Spleen (tissue), 11 donors: ENCODE results near the gene INVS. TPM values are rescaled to one million over a fixed set of nuclear protein-coding genes. Genes with fewer than 3 reads are reported as not detected.

Experiments
- DNase-seq: peaks from one replicate; pipeline ENCODE4 v3.0.0-alpha.2; 2020
- H3K27ac ChIP-seq, 8 donors: fragments of 200-600 bp; sonication (generic) in 7 of 8; 1 replicate in 4 of 8; 2 replicates in 4 of 8; pipeline versions ENCODE4 v1.5.0 to v1.8.0; 2016 to 2021; ENCODE audit warnings: inconsistent platforms in 4 of 8, mild to moderate bottlenecking in 4 of 8, moderate library complexity in 1 of 8
- H3K27me3 ChIP-seq, 7 donors: fragments of 200-600 bp; sonication (generic) in 6 of 7; replicated peaks in 1 of 7; 1 replicate in 4 of 7; 2 replicates in 3 of 7; pipeline versions ENCODE4 v1.5.0 to v1.8.0; 2016 to 2021; ENCODE audit warnings: inconsistent platforms in 3 of 7, mild to moderate bottlenecking in 1 of 7
- H3K36me3 ChIP-seq, 6 donors: fragments of 200-600 bp; sonication (generic) in 5 of 6; 1 replicate in 4 of 6; 2 replicates in 2 of 6; pipeline versions ENCODE4 v1.5.0 to v1.8.0; 2016 to 2021; ENCODE audit warnings: inconsistent platforms in 2 of 6
- H3K4me1 ChIP-seq, 6 donors: fragments of 200-600 bp; sonication (generic) in 5 of 6; 1 replicate in 3 of 6; 2 replicates in 3 of 6; pipeline versions ENCODE4 v1.5.0 to v1.8.0; 2016 to 2021; ENCODE audit warnings: inconsistent platforms in 3 of 6
- H3K4me3 ChIP-seq, 8 donors: fragments of 200-600 bp; sonication (generic) in 7 of 8; 1 replicate in 4 of 8; 2 replicates in 4 of 8; pipeline versions ENCODE4 v1.5.0 to v1.8.0; 2016 to 2021; ENCODE audit warnings: inconsistent platforms in 4 of 8, mild to moderate bottlenecking in 4 of 8, moderate library complexity in 2 of 8
- H3K9me3 ChIP-seq, 8 donors: fragments of 200-600 bp; sonication (generic) in 7 of 8; 1 replicate in 4 of 8; 2 replicates in 4 of 8; pipeline versions ENCODE4 v1.5.0 to v1.8.0; 2016 to 2021; ENCODE audit warnings: inconsistent platforms in 4 of 8
- POLR2A ChIP-seq, 3 donors: fragments of 450-650 bp; IDR thresholded peaks; one replicate each; pipeline ENCODE4 v1.5.1; 2017; ENCODE audit warnings: antibody characterized with exemption in 3 of 3, mild to moderate bottlenecking in 1 of 3
- POLR2AphosphoS5 ChIP-seq, 3 donors: sonication (generic); formaldehyde crosslinking; IDR thresholded peaks; one replicate each; pipeline ENCODE4 v1.5.1; 2017; ENCODE audit warnings: antibody characterized with exemption in 3 of 3
- WGBS, 5 donors: extraction: QIAGEN DNeasy Blood & Tissue Kit in 3 of 5; methylation state at CpG; one replicate each; pipeline versions ENCODE4 v1.1.5 to v1.1.7; 2013 to 2018; 5-methylcytosine and 5-hydroxymethylcytosine counted together
- intact Hi-C: fragments of 100-400 bp; cut with DNase I; formaldehyde crosslinking; loops from one replicate; pipeline ENCODE4 v1.15.0; 2023; ENCODE audit warnings: low total_unique reads
- polyA plus RNA-seq, 3 donors: library from polyadenylated mRNA; stranded (reverse); fragments of 200-250 nt; gene quantifications; one replicate each; pipeline ENCODE4 v1.2.1, GENCODE V29; 2013
- total RNA-seq, 7 donors: library from RNA; depleted of rRNA in 3 of 7; stranded (reverse); fragments of >200 nt in 3 of 7; fragmentation: NEBNext Ultra II Directional in 4 of 7; extraction: Animal tissue kit (Norgen Biotek cat#: 25700) in 4 of 7; gene quantifications; one replicate each; pipeline versions ENCODE4 v1.1.0 to v1.2.1, GENCODE V29; 2016 to 2021
- TF ChIP-seq, protein P1 (sequence below), 11 experiments: fragments of 200-600 bp in 7 of 11; fragments of 450-650 bp in 4 of 11; sonication (generic) in 4 of 11; IDR thresholded peaks in 8 of 11; conservative IDR thresholded peaks in 3 of 11; 1 replicate in 7 of 11; 2 replicates in 4 of 11; pipeline versions ENCODE4 v1.4.0 to v1.8.0; 2016 to 2021; ENCODE audit warnings: antibody characterized with exemption in 11 of 11, inconsistent platforms in 4 of 11, mild to moderate bottlenecking in 1 of 11
- donor health status: healthy with polysubstance abuse.
- donor health status: DM: no; HTN: no; CAD: no; lungs with moderate emphysema.
- donor health status: DM: no; HTN: no; CAD: no.
- donor health status: Bipolar disorder and iron deficiency.
- donor health status: healthy.
- donor health status: DM: no; HTN: no; CAD: no.
- donor health status: DM: yes; HTN: yes; CAD: no.

Gene INVS
- total and polyA plus RNA-seq, 10 donors = 3.0 to 49.5 (median 25.9) TPM

- H3K27ac ChIP-seq = no peak overlapping the region
- DNase-seq = no peak
- H3K9me3 ChIP-seq = peaks cover 0 to 4% (median 0%) of the 10 kb centered on the region in 8 donors
- intact Hi-C loops = no loop called here
- TF ChIP-seq, protein P1, sequence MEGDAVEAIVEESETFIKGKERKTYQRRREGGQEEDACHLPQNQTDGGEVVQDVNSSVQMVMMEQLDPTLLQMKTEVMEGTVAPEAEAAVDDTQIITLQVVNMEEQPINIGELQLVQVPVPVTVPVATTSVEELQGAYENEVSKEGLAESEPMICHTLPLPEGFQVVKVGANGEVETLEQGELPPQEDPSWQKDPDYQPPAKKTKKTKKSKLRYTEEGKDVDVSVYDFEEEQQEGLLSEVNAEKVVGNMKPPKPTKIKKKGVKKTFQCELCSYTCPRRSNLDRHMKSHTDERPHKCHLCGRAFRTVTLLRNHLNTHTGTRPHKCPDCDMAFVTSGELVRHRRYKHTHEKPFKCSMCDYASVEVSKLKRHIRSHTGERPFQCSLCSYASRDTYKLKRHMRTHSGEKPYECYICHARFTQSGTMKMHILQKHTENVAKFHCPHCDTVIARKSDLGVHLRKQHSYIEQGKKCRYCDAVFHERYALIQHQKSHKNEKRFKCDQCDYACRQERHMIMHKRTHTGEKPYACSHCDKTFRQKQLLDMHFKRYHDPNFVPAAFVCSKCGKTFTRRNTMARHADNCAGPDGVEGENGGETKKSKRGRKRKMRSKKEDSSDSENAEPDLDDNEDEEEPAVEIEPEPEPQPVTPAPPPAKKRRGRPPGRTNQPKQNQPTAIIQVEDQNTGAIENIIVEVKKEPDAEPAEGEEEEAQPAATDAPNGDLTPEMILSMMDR (IDR thresholded peaks at IDR 0.05 in 8 of 11, conservative IDR thresholded peaks at IDR 0.05 in 3 of 11) = no peak
- no peak for TF ChIP-seq POLR2AphosphoS5 (IDR thresholded peaks at IDR 0.05)
- TF ChIP-seq POLR2A (IDR thresholded peaks at IDR 0.05) = no peak
- H3K4me3 ChIP-seq = no peak overlapping the region
- peaks cover 0 to 78% (median 12%) of the 10 kb centered on the region in 6 donors for H3K36me3 ChIP-seq
- WGBS, 5 donors = 65 to 77% (median 73%) methylated on average over 2 of the region's 2 CpGs
- no peaks in the 10 kb centered on the region for H3K4me1 ChIP-seq
- H3K27me3 ChIP-seq = no peaks in the 10 kb centered on the region
Measured at GRCh38 chr9:100240512-100240911, 141.5 kb downstream of the INVS start.

DNA sequence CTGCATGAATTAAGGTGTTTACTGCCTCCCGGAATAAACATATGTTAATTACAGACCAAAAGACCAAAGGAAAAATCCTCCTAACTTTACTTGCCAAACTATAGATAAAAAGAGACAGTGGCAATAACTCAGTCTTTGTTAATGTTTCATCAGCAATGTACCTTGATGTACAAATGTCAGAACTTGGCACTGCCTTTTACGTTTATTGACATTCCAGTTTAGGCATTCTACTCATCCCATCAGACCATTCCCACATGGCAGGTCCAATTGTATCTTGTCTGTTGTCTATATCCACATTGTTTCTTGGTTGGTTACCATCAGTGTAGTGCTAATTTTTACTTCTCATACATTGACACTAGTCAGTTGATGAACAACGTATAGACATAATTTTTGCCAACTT, 168.2 kb downstream of the INVS start:
- Histone ChIP-seq H3K4me1 (no peaks in the 10 kb centered on the region), H3K9me3 (no peaks in the 10 kb centered on the region), H3K27me3 (no peaks in the 10 kb centered on the region), H3K27ac (no peak overlapping the region), H3K4me3 (no peak overlapping the region), H3K36me3 (peaks cover 0 to 53% (median 16%) of the 10 kb centered on the region in 6 donors)
- 95 to 99% (median 98%) methylated on average over 3 of the region's 3 CpGs for WGBS, 5 donors
- intact Hi-C loops = no loop called here
- TF ChIP-seq, protein P1 (IDR thresholded peaks at IDR 0.05 in 8 of 11, conservative IDR thresholded peaks at IDR 0.05 in 3 of 11) = no peak
- TF ChIP-seq POLR2AphosphoS5 (IDR thresholded peaks at IDR 0.05) (no peak), POLR2A (IDR thresholded peaks at IDR 0.05) (no peak)
- no peak for DNase-seq

- TF ChIP-seq, protein P1 (IDR thresholded peaks at IDR 0.05 in 8 of 11, conservative IDR thresholded peaks at IDR 0.05 in 3 of 11) = no peak
- no peak for TF ChIP-seq POLR2A (IDR thresholded peaks at IDR 0.05)
- TF ChIP-seq POLR2AphosphoS5 (IDR thresholded peaks at IDR 0.05) = no peak
- intact Hi-C loops = no loop called here
- no peaks in the 10 kb centered on the region for H3K4me1 ChIP-seq
- DNase-seq = no peak
- H3K27ac ChIP-seq = no peak overlapping the region
- no peak overlapping the region for H3K4me3 ChIP-seq
- H3K36me3 ChIP-seq = peaks cover 0 to 63% (median 20%) of the 10 kb centered on the region in 6 donors
- WGBS, 5 donors = 94 to 98% (median 96%) methylated on average over 4 of the region's 4 CpGs
- no peaks in the 10 kb centered on the region for H3K27me3 ChIP-seq
- no peaks in the 10 kb centered on the region for H3K9me3 ChIP-seq
Measured at GRCh38 chr9:100268271-100268670, 169.2 kb downstream of the INVS start.

DNA sequence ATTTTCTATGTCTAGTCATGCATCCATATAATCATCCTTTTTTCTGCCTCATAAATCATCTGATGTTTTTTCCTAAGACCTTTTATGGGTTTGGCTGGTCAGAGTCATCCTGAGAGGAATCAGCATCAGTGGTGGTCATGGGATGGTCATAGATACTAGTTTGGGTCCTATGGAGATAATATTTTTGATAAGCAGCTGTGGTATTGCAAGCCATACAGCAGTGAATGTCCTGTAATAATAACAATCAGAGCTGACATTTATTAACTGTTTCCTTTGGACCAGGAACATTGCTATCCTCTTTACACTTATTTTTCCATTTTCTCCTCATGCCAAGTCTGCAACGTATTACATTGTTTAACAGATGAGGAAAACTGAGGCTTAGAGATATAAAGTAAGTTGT, 170.6 kb downstream of the INVS start:
- intact Hi-C loops = no loop called here
- no peak overlapping the region for H3K4me3 ChIP-seq
- TF ChIP-seq POLR2AphosphoS5 (IDR thresholded peaks at IDR 0.05) = no peak
- no peak for TF ChIP-seq POLR2A (IDR thresholded peaks at IDR 0.05)
- TF ChIP-seq, protein P1 (IDR thresholded peaks at IDR 0.05 in 8 of 11, conservative IDR thresholded peaks at IDR 0.05 in 3 of 11) = no peak
- no peaks in the 10 kb centered on the region for H3K4me1 ChIP-seq
- H3K9me3 ChIP-seq = no peaks in the 10 kb centered on the region
- no peaks in the 10 kb centered on the region for H3K27me3 ChIP-seq
- WGBS, 5 donors = 94 to 100% (median 98%) methylated on average over 1 of the region's 1 CpG
- DNase-seq = no peak
- H3K27ac ChIP-seq = no peak overlapping the region
- peaks cover 0 to 70% (median 18%) of the 10 kb centered on the region in 6 donors for H3K36me3 ChIP-seq
